Activated CD8-positive, alpha-beta T cell treated with anti-CD3 and anti-CD28 coated beads for 36 hours (primary cell): Measurements from ENCODE around the gene TTC28. TPM values are rescaled to one million over a fixed set of nuclear protein-coding genes. Genes with fewer than 3 reads are reported as not detected.
"Not testable (repeated sequence)": the region's sequence is repeated elsewhere in the genome, so short reads cannot be mapped to it uniquely, and the experiment has no call there.

Experiments used
- ATAC-seq: fragments of 200-7000 bp; cut with Tn5 transposase; one replicate; pipeline ENCODE4 v1.10.0; 2021; ENCODE audit warnings: mild to moderate bottlenecking, moderate library complexity
- CTCF ChIA-PET: fragments of 350-600 bp; sonication (Branson Sonifier 250); formaldehyde crosslinking; loops from one replicate; lab custom pipeline; 2021; ENCODE audit warnings: antibody characterized with exemption; lab: Charles Lee
- POLR2A ChIA-PET: fragments of 350-600 bp; sonication (Branson Sonifier 250); formaldehyde crosslinking; loops from one replicate; lab custom pipeline; 2021; ENCODE audit warnings: antibody characterized with exemption; lab: Charles Lee
- DNase-seq: peaks from one replicate; pipeline ENCODE4 v3.0.0-alpha.2; 2020
- H3K27ac Mint-ChIP-seq: one replicate; pipeline ENCODE4 v1.8.0; 2021; ENCODE audit warnings: mild to moderate bottlenecking, mixed read lengths
- H3K27me3 Mint-ChIP-seq: one replicate; pipeline ENCODE4 v1.8.0; 2021; ENCODE audit warnings: mixed read lengths
- H3K36me3 Mint-ChIP-seq: one replicate; pipeline ENCODE4 v1.8.0; 2021; ENCODE audit warnings: low read depth, mixed read lengths
- H3K4me1 Mint-ChIP-seq: one replicate; pipeline ENCODE4 v1.8.0; 2021; ENCODE audit warnings: low read depth, mixed read lengths
- H3K4me3 Mint-ChIP-seq: one replicate; pipeline ENCODE4 v1.8.0; 2021; ENCODE audit warnings: mild to moderate bottlenecking, moderate library complexity, mixed read lengths
- H3K9me3 Mint-ChIP-seq: one replicate; pipeline ENCODE4 v1.8.0; 2021; ENCODE audit warnings: mixed read lengths
- CTCF ChIP-seq: fragments of 200-600 bp; IDR thresholded peaks from one replicate; pipeline ENCODE4 v1.8.0; 2022; ENCODE audit warnings: antibody characterized with exemption, mild to moderate bottlenecking
- intact Hi-C: fragments of 100-400 bp; cut with micrococcal nuclease; formaldehyde crosslinking; loops from one replicate; pipeline ENCODE4 v1.10.0; 2022
- total RNA-seq, 2 experiments: library from RNA; stranded (reverse); gene quantifications; one replicate each; pipeline ENCODE4 v1.2.3, GENCODE V29; 2021

The TTC28 gene
- total RNA-seq, 2 experiments from 2014 or later: 0.58 to 1.9 TPM

- ChIA-PET CTCF (no interaction called here), POLR2A (no interaction called here)
- no peaks in the 10 kb centered on the region for H3K27me3 Mint-ChIP-seq
- intact Hi-C loops: no loop called here
- no peaks in the 10 kb centered on the region for H3K4me1 Mint-ChIP-seq
- H3K36me3 Mint-ChIP-seq: no peaks in the 10 kb centered on the region
- TF ChIP-seq CTCF: no peak
- ATAC-seq (no peak), DNase-seq (no peak)
- H3K9me3 Mint-ChIP-seq: no peaks in the 10 kb centered on the region
- H3K4me3 Mint-ChIP-seq: no peak overlapping the region
- no peak overlapping the region for H3K27ac Mint-ChIP-seq
Observed at GRCh38 chr22:28091486-28091885, 588.2 kb downstream of the TTC28 start.

GRCh38 chr22:28089541-28089940 lies 590.1 kb downstream of the TTC28 start:
- H3K27ac Mint-ChIP-seq, intact Hi-C loops, POLR2A ChIA-PET, H3K36me3 Mint-ChIP-seq, H3K9me3 Mint-ChIP-seq, H3K4me3 Mint-ChIP-seq, H3K4me1 Mint-ChIP-seq, H3K27me3 Mint-ChIP-seq, ATAC-seq, DNase-seq, CTCF ChIA-PET: not testable (repeated sequence)

- Mint-ChIP-seq H3K4me3 (no peak overlapping the region), H3K4me1 (no peaks in the 10 kb centered on the region), H3K36me3 (no peaks in the 10 kb centered on the region), H3K27me3 (no peaks in the 10 kb centered on the region), H3K27ac (no peak overlapping the region), H3K9me3 (no peaks in the 10 kb centered on the region)
- intact Hi-C loops: no loop called here
- ATAC-seq: no peak
- ChIA-PET CTCF (no interaction called here), POLR2A (no interaction called here)
- TF ChIP-seq CTCF: no peak
- no peak for DNase-seq
Observed at GRCh38 chr22:28077166-28077565, 602.5 kb downstream of the TTC28 start.

- intact Hi-C loops: no loop called here
- no peaks in the 10 kb centered on the region for H3K4me1 Mint-ChIP-seq
- CTCF ChIA-PET: interaction anchor here (0.9 kb wide), 1 partner anchor 49 kb away, joined by 3 read pairs; no protein-coding TSS in a partner anchor
Observed at GRCh38 chr22:28075358-28075981, 604.2 kb downstream of the TTC28 start.

GRCh38 chr22:28074526-28074925 lies 605.1 kb downstream of the TTC28 start:
- POLR2A ChIA-PET: no interaction called here
- Mint-ChIP-seq H3K27me3 (no peaks in the 10 kb centered on the region), H3K36me3 (no peaks in the 10 kb centered on the region), H3K9me3 (no peaks in the 10 kb centered on the region), H3K4me1 (no peaks in the 10 kb centered on the region), H3K27ac (no peak overlapping the region), H3K4me3 (no peak overlapping the region)
- no peak for DNase-seq
- ATAC-seq: no peak
- CTCF ChIA-PET: no interaction called here
- intact Hi-C loops: no loop called here
- TF ChIP-seq CTCF: no peak

More at GRCh38 chr22:28075358-28075981, 604.2 kb downstream of the TTC28 start:
- Mint-ChIP-seq H3K4me3 (no peak overlapping the region), H3K27me3 (no peaks in the 10 kb centered on the region), H3K9me3 (no peaks in the 10 kb centered on the region), H3K36me3 (no peaks in the 10 kb centered on the region), H3K27ac (no peak overlapping the region)
- ATAC-seq (no peak), DNase-seq (no peak)
- POLR2A ChIA-PET: no interaction called here
- TF ChIP-seq CTCF: no peak
